Jurkat, Clone E6-1 (cell line): ENCODE results near the gene RNU1-4.
"Not testable (repeated sequence)": the region's sequence is repeated elsewhere in the genome, so short reads cannot be mapped to it uniquely, and the experiment has no call there.

Source experiments
- DNase-seq: peaks from one replicate; pipeline ENCODE4 v3.0.0-alpha.2; 2011; ENCODE audit warnings: low read depth, low spot score
- H3K4me3 ChIP-seq: 2 replicates; pipeline ENCODE4 v1.5.1; 2011; ENCODE audit warnings: mild to moderate bottlenecking, low read length, control low read depth, moderate library complexity

Gene RNU1-4

DNA sequence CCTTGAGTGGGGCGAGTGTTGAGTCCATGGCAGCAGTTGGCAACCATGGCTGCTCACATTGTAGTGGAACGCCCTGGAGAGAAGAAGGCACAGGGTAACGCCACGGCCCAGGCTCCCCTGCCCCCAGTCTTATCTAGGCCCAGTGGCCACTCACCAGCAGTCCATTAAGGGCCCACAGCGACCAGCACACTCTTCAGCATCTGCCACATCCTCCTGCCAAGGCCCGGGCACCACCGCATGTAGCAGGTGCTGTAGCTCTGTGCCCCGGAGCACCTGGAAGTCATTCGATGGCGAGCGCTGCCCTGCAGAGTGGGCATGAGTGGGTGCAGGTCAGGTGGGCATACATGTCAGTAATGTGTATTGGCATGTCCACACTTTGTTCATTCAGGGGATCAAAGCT lies 20.5 kb downstream of the RNU1-4 start:
- DNase-seq, result not testable (repeated sequence)

DNA sequence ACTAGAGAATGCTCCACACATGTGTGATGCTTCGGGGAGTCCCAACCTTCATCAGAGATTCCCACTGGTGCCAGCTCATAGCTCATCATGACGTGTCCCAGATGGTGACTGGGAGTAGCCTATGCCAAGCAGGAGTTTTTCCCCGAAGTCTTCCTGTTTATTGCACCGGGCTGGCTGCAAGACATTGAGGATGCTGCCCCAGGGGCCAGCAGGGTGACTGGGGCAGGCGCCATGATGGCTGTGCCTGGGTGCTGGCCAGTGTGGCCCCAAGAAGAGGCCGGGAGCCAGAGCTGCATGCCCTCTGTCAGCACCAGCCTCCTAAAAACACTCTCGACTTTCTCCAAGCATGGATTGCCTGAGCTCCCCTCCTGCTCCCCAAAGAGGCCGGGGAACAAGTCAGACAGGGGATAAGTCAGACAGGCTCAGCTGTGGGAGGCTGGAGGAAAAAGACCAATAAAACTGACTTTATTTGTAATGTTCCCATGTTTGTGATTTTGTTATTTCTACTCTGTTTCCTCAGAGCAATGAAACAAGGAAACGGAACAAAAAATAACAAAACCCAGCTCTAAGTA lies 24.0 kb downstream of the RNU1-4 start:
- H3K4me3 ChIP-seq, DNase-seq: not testable (repeated sequence)

More for the DNA sequence above, 20.5 kb downstream of the RNU1-4 start:
- H3K4me3 ChIP-seq, result not testable (repeated sequence)

DNA sequence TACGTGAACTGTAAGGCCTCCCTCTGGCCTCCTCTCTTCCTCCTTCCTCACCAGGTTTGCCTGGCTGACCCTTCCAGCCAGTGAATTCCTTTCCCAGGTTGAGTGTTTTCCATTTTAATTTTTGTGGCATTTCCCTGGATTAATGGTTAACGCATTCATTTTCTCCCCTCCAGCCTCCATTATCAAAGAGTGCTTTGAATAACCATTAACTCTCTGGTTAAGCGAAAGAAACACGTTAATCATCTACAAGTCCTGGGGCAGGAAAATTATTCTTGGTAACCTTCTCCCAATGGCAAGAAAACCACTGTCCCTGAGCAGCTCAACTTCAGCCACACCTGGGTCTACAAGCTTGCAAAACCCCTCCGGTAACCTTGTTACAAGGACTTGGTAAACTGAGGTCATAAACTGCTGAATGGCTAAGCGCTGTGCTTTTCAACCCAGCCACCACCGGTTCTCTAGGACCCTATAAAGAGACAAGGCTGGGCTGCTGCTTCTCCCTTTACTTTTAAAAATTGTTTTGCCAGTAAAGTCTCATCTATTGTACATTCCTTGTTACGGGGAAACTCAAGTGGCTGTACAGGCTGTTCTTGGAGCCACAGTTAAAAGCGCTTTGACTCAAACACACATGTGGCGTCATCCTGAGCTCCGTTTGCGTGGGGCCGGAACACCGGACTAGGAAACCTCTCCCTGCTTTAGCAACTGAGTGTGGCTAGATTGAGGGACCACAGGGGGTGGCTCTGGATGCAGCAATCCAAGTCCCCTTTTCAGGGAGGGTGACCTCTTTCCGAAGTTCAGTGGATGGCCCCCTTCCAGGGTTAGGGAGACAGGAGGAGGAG lies 24.7 kb downstream of the RNU1-4 start:
- DNase-seq, H3K4me3 ChIP-seq: not testable (repeated sequence)

DNA sequence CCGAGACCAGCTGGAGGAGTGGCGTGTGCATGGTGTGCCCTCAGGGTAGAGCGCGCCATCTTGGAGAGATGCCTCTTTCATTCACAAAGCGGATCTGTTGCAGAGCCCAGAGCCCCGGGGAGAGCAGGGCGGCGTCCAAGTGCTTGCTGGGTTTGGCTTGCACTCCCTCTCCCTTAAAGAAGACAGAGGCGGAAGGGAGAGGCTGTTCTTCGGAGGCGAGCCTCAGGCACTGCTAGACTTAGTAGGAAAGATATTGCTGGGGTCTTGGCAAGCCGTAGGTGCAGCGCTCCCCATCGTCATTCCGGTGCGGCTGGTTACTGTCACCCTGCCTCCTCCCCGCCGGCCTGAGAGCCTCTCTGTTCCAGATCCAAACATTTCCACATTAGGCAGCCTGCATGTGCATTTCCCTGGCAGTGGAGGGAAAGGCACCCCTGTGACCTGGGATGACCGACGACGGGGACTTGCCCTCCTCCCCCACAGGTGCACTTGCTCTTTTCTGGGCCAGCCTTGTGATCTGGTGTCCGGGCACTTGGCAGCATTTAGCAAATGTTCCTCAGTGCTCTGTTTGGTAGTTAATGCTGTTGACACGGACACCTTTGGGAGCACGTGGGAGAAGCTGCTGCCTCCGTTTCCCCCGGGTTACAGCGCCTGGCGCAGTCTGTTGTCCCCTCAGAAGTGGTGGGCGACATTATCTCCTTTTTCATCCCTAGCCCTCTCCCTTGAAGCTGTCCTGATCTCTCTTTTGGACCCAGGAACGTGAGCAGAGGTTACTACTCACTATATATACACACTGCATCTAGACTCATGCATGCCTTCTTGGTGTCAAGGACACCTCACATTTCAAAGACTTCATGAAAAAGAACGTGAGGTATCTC lies 25.7 kb downstream of the RNU1-4 start:
- not testable (repeated sequence) for H3K4me3 ChIP-seq, DNase-seq

DNA sequence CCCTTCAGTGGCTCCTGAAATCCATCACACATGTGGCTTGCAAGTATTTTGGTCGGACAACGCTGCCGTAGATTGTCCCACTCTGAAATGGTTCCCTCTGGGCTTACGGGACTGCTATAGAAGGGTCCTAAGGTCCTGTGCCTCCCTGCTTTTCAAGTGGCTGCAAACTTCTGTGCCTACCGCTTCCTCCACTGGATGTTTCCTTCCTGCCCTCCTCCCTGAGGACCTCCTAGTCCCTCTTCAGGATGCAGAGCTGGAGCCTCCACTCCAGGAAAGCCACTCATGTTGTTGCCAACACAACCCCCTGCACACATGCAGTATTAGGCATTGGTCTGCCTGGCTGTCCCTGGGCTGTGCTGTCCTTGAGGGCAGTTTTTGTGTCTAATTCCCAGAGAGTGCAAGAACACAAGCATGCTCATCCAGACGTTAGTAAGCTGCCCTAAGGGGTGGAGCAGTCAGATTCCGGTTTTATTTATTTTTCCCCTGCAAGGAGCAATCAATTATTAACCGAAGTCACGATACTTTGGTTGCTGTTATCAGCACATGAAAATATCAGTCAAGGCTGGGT lies 26.5 kb downstream of the RNU1-4 start:
- not testable (repeated sequence) for DNase-seq, H3K4me3 ChIP-seq

DNA sequence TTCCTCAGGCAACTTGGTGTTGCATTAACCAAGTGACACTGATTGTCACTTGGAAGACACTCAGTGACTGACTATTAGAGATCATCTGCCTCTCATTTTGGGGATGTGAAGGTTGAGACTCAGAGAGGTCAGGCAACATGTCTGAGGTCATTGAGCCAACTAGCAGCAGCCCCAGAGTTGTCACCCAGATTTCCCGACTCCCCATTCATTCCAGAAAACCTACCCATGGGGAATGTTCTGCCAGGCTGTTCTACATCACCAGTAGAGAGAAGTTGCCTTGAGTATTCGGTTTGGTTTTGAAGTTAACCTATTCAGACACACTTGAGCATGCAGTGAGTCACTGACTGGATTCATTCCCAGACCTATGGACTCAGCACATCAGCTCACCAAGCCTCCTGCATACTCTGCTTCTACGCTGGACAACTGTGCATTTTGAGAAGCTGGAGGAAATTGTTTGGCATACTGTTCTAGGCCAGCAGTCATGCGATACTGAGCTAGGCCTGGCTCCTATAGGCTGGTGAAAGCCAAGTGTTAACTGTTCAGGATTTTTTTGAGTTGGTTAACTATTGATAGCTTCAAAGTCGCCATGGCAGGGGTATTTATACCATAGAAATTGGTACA lies 29.9 kb downstream of the RNU1-4 start:
- not testable (repeated sequence) for DNase-seq, H3K4me3 ChIP-seq

DNA sequence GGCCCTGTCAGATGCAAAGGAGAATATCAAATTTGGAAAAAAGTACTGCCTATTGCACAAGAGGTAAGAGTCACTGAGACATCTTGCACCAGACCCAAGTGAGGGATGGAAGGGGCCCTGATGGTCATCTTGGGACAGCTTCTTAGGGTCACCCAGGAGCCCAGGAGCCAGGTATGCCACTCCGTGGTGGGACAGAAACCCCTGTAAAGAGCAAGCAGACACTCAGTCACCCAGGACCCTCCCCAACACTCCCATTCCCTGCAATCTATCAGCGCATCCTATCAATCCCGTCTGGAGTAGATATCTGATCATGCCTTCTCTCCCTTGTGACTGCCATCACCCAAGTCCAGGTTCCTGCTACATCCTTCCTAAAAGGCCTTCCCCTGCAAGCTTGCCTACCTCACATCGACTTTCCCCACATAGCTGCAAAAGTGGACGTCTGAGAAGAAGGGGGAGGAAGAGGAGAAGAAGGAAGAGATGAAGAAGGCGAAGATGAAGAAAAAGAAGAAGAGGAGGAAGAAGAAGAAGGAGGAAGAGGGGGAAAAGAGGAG lies 30.7 kb downstream of the RNU1-4 start:
- H3K4me3 ChIP-seq, DNase-seq: not testable (repeated sequence)

DNA sequence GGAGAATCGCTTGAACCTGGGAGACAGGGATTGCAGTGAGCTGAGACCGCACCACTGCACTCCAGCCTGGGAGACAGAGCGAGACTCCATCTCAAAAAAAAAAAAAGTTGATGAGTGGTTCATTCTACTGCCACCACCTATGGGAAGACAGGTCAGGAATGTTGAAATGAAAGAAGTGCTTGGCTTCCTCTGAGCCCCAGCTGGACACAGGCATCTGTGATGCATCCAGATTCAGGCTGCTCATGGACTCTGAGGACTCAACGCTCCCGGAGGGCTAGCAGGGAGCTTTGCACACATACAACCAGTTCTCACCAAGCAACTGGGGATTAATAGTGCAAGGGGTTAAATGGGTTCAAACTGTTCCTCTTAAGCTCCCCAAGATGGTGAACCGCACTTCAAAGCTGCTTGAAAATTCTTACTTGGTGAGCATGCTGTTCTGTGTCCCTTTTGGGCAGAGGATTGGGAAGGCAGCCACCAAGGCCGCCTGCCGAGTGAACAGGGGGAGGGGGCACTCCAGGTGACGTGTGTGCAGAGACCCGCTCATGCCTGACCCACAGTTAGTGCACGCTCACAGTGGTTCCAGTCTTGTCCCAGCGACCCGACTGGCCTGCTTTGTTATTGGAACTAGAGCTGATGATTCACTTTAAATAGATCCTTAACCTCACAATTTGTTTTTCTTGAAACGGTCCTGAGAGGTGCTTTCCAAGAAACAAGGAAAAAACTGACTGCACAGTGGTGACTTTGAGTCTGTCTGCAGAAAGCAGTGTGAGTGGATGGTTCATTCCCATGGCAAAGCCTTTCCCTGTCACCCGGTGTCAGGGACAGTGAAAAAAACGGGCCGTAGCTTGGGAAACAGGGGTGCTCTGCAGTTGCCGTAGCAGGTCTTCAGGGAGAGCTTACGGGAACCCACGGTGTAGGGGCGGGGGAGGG lies 32.2 kb downstream of the RNU1-4 start:
- not testable (repeated sequence) for DNase-seq, H3K4me3 ChIP-seq

DNA sequence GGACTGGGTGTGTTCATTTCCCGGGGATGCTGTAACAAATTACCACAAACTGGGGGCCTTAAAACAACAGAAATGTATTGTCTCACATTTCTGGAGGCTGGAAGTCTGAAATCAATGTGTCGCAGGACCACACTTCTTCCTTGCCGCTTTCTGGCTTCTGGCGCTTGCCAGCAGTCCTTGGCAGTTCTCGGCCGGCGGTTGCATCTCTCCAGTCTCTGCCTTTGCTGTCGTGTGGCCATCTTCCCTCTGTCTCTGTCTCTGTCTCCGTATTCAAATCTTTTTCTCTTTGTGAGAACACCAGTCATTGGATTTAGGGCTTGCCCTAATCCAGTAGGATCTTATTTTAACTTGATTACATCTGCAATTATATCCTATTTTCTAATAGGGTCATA lies 32.9 kb downstream of the RNU1-4 start:
- not testable (repeated sequence) for DNase-seq, H3K4me3 ChIP-seq

DNA sequence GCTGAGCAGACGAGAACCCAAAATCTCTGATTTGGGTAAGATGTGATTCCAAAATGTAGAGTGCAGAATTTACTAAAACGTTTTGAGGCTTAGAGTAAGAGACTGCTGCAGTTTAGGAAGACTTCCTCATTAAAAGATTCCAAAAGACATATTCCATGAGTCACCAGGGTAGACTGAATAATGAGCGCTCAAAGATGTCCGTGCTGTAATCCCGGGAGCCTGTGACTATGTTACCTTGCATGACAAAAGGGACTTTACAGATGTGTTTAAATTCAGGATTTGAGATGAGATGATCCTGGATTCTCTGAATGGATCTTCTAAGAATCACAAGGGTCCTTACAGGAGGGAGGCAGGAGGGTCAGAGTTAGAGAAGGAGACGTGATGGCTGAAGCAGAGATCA lies 33.4 kb downstream of the RNU1-4 start:
- not testable (repeated sequence) for DNase-seq, H3K4me3 ChIP-seq

DNA sequence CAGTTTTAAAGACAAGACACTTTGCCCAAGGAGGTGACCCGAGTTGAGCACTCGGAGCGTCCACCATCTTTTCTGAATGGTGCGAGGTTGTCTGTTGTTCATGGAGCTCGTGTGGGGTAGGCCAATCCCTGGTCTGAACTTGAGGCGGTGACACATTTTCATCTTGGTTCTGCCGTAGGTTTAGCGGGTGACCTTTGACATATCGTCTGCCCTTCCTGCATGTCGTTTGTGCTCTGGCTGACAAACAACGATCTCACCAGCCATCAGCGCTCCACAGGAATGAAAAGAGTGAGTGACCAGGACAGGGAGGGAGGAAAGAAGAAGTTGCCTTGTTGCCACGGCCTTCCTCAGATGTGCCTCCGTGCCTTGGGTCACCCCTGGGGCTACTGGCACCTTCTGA lies 34.5 kb downstream of the RNU1-4 start:
- H3K4me3 ChIP-seq, DNase-seq: not testable (repeated sequence)

DNA sequence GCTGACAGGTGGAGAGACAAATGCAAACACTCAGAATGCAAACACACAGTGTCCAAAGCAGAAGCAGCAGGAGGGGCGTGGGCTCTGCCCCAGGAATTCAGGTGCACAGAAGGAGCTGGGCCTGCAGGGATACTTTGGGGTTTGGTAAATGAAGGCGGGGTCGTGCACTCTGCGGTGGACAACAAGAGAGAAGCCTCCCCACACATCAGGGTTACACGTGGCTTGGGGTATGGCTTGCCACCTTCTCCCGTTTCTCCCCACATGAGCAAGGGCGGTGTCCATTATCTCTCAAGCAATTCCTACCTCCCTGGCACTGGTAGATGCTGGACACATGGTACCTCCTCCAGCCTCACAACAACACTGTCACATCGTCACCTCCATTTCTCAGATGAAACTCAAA lies 35.0 kb downstream of the RNU1-4 start:
- not testable (repeated sequence) for DNase-seq, H3K4me3 ChIP-seq

DNA sequence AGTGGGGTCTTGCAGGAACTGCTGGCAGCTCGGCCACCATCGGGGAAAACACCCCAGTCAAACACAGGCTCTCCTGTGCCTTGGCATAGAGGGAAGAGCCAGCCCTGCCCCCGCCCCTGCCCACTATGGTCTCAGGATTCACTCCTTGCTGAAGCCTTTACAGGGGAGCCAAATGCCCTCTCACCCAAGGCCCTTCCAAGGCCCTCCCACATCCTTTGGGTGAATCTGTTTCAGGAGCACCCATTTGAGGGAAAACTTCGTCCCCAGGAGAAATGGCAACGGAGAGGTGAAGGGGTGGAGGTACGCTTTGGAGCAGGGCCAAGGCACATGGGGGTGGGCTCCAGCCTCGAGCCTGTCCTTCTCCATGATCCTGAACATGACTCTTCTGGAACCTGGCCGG lies 35.9 kb downstream of the RNU1-4 start:
- not testable (repeated sequence) for H3K4me3 ChIP-seq, DNase-seq

DNA sequence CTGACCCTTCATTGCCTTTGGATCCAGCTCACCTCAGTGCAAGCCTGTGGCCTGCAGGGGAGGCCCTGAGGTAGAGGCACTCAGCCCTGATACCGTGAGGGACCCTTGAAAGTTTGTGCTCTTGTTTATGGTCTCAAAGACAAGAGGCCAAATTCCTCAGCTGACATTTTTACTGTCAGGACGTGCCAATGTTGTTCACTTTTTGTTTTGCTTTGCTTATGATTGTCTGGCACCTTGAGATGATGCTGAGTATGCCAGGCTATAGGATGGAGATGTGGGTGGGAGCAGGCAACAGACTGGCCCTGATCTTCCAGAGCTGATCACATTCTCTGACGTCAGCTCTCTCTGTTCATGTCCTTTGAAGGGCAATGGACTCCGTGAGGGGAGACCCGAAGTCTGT lies 36.5 kb downstream of the RNU1-4 start:
- H3K4me3 ChIP-seq, DNase-seq: not testable (repeated sequence)

DNA sequence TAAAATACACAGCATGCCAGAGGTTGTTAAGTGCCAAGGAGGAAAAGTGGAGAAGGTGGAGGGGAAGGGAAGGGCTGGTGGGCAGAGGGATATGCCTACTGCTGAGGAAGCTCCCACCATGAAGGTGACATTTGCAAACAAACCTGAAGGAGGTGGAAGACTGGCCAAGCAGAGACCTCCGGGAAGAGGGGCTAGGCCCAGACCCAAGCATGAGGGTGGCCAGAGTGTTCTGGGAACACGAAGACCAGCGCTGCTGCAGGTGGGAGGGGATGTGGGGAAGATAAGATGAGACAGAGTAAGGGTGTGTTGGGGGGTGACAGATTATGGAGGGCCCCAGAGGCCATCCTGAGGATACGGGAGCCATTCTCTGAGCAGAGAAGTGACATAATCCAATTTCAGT lies 37.5 kb downstream of the RNU1-4 start:
- not testable (repeated sequence) for DNase-seq, H3K4me3 ChIP-seq

DNA sequence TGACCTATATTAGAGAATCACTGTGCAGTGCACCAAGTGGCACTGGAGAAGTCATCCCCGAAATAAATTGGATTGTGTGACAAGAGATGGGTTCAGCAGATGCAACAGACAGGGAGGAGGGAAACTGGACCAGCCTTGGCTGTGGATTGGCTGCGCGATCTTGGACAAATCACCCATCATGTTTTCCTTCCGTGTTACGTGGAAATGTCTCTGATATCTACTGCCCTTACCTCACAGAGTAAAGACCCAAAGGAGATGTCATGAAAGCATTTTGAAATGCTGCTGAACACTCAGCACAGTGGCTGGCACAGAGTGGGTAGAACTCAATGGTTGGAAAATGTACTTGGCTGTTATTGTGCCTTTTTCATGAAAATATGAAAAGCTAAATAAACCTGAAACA lies 39.2 kb downstream of the RNU1-4 start:
- DNase-seq, H3K4me3 ChIP-seq: not testable (repeated sequence)

DNA sequence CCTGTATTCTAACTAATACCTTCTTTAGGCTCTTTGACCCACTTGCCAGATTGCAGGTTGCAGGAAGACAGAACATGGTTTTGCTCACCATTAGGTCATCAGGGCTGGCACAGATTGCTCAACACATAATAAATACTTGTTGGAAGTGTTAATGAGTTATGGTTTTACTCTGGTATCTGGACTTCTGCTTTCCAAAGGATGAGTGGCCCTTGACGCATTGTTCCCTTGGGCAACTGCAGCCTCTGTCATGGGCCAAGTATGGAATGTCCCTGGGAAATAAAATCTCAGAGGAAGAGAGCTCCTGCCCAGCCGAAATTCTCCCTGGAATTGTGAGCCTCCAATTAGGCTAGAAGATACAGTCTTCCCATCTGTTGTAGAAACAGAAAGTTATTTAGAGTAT lies 40.7 kb downstream of the RNU1-4 start:
- DNase-seq, H3K4me3 ChIP-seq: not testable (repeated sequence)

DNA sequence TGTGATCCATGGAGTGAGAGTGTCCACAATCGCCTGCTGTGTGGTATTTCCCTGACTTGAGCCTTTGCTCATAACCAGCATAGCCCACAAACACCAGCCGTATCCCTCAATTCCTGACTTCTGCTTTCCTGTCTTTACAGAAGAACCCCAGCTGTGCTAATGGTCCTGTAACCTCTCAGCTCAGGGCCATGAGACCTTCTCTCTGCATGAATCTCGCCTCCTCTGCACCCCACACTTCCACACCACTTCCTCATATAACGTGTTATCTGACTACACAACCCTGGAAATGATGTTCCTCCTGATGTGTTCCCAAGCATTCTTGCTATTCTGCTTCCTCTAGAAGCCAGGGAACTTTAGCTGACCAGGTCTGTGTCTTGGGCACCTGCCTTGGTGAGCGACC lies 41.3 kb downstream of the RNU1-4 start:
- not testable (repeated sequence) for DNase-seq, H3K4me3 ChIP-seq
